ENCODE data around the gene SLC17A5. TPM values are rescaled to one million over a fixed set of nuclear protein-coding genes. Genes with fewer than 3 reads are reported as not detected.

SLC17A5 gene
- total and polyA plus RNA-seq, 5 donors from 2014 or later = 6.0 to 9.2 (median 7.4) TPM

GRCh38 chr6:73657201-73657600, 3.4 kb upstream of the SLC17A5 start:
- no peak overlapping the region for H3K27ac ChIP-seq (ENCODE audit: insufficient read depth, low read length, poor library complexity, severe bottlenecking)
- no peaks in the 10 kb centered on the region for H3K9me3 Mint-ChIP-seq
- H3K4me1 Mint-ChIP-seq = peaks cover 15 to 35% (median 24%) of the 10 kb centered on the region in 4 donors
- peaks cover 18% of the 10 kb centered on the region for H3K4me1 ChIP-seq (ENCODE audit: control insufficient read depth, insufficient read depth, low read length, poor library complexity, severe bottlenecking)
- DNase-seq (peak in 1 of 3 donors; percentile 58), ATAC-seq (ENCODE audit: low read depth in 2 of 2) (no peak)
- H3K9me3 ChIP-seq (ENCODE audit: control insufficient read depth in 2 of 2, low read length in 2 of 2) = no peaks in the 10 kb centered on the region
- H3K4me3 Mint-ChIP-seq = peak overlapping the region in 2 of 4 donors; percentile 56 to 58
- H3K27me3 ChIP-seq (ENCODE audit: control insufficient read depth, insufficient read depth, low read length) = no peaks in the 10 kb centered on the region
- no peaks in the 10 kb centered on the region for H3K27me3 Mint-ChIP-seq
- H3K27ac Mint-ChIP-seq = peak overlapping the region in 2 of 3 donors; percentile 2 to 12
- no peak overlapping the region for H3K4me3 ChIP-seq (ENCODE audit: low read depth, low read length)
- no peaks in the 10 kb centered on the region for H3K36me3 Mint-ChIP-seq
- H3K36me3 ChIP-seq (ENCODE audit: control insufficient read depth, insufficient read depth, low read length) = no peaks in the 10 kb centered on the region

GRCh38 chr6:73656531-73657145, 2.8 kb upstream of the SLC17A5 start:
- Mint-ChIP-seq H3K27me3 (no peaks in the 10 kb centered on the region), H3K4me3 (peak overlapping the region in 2 of 4 donors; percentile 56 to 58), H3K36me3 (no peaks in the 10 kb centered on the region), H3K27ac (peak overlapping the region in 2 of 3 donors; percentile 2 to 12), H3K4me1 (peaks cover 19 to 40% (median 28%) of the 10 kb centered on the region in 4 donors), H3K9me3 (no peaks in the 10 kb centered on the region)
- no peaks in the 10 kb centered on the region for H3K9me3 ChIP-seq (ENCODE audit: control insufficient read depth in 2 of 2, low read length in 2 of 2)
- H3K4me3 ChIP-seq (ENCODE audit: low read depth, low read length) = no peak overlapping the region
- no peaks in the 10 kb centered on the region for H3K36me3 ChIP-seq (ENCODE audit: control insufficient read depth, insufficient read depth, low read length)
- ATAC-seq (ENCODE audit: low read depth in 2 of 2) (no peak), DNase-seq (no peak)
- no peaks in the 10 kb centered on the region for H3K27me3 ChIP-seq (ENCODE audit: control insufficient read depth, insufficient read depth, low read length)
- peaks cover 20% of the 10 kb centered on the region for H3K4me1 ChIP-seq (ENCODE audit: control insufficient read depth, insufficient read depth, low read length, poor library complexity, severe bottlenecking)
- H3K27ac ChIP-seq (ENCODE audit: insufficient read depth, low read length, poor library complexity, severe bottlenecking) = no peak overlapping the region

GRCh38 chr6:73655341-73655917, 1.6 kb upstream of the SLC17A5 start:
- no peaks in the 10 kb centered on the region for H3K27me3 Mint-ChIP-seq
- H3K9me3 Mint-ChIP-seq = no peaks in the 10 kb centered on the region
- ATAC-seq (ENCODE audit: low read depth in 2 of 2) = no peak
- Histone ChIP-seq H3K9me3 (ENCODE audit: control insufficient read depth in 2 of 2, low read length in 2 of 2) (no peaks in the 10 kb centered on the region), H3K36me3 (ENCODE audit: control insufficient read depth, insufficient read depth, low read length) (no peaks in the 10 kb centered on the region), H3K4me1 (ENCODE audit: control insufficient read depth, insufficient read depth, low read length, poor library complexity, severe bottlenecking) (peaks cover 20% of the 10 kb centered on the region), H3K4me3 (ENCODE audit: low read depth, low read length) (peak overlapping the region; percentile 94), H3K27me3 (ENCODE audit: control insufficient read depth, insufficient read depth, low read length) (no peaks in the 10 kb centered on the region), H3K27ac (ENCODE audit: insufficient read depth, low read length, poor library complexity, severe bottlenecking) (no peak overlapping the region)
- no peaks in the 10 kb centered on the region for H3K36me3 Mint-ChIP-seq
- peaks cover 24 to 48% (median 32%) of the 10 kb centered on the region in 4 donors for H3K4me1 Mint-ChIP-seq
- no peak for DNase-seq
- peak overlapping the region; percentile 78 to 94 (median 91) for H3K27ac Mint-ChIP-seq
- peak overlapping the region; percentile 69 to 100 (median 86) for H3K4me3 Mint-ChIP-seq

GRCh38 chr6:73652637-73653570, 888 bp downstream of the SLC17A5 start:
- Histone ChIP-seq H3K4me1 (ENCODE audit: control insufficient read depth, insufficient read depth, low read length, poor library complexity, severe bottlenecking) (peaks cover 20% of the 10 kb centered on the region), H3K36me3 (ENCODE audit: control insufficient read depth, insufficient read depth, low read length) (peaks cover 10% of the 10 kb centered on the region), H3K27ac (ENCODE audit: insufficient read depth, low read length, poor library complexity, severe bottlenecking) (peak overlapping the region; percentile 97), H3K9me3 (ENCODE audit: control insufficient read depth in 2 of 2, low read length in 2 of 2) (no peaks in the 10 kb centered on the region), H3K27me3 (ENCODE audit: control insufficient read depth, insufficient read depth, low read length) (no peaks in the 10 kb centered on the region), H3K4me3 (ENCODE audit: low read depth, low read length) (peak overlapping the region; percentile 95)
- peak; percentile 64 to 65 for ATAC-seq (ENCODE audit: low read depth in 2 of 2)
- H3K36me3 Mint-ChIP-seq = peaks cover 5% of the 10 kb centered on the region
- peak overlapping the region; percentile 94 to 100 (median 98) for H3K4me3 Mint-ChIP-seq
- H3K9me3 Mint-ChIP-seq = no peaks in the 10 kb centered on the region
- no peaks in the 10 kb centered on the region for H3K27me3 Mint-ChIP-seq
- DNase-seq = peak; percentile 59 to 89 (median 77)
- peaks cover 28 to 48% (median 36%) of the 10 kb centered on the region in 4 donors for H3K4me1 Mint-ChIP-seq
- H3K27ac Mint-ChIP-seq = peak overlapping the region; percentile 85 to 99 (median 97)

- Mint-ChIP-seq H3K36me3 (peaks cover 12% of the 10 kb centered on the region), H3K9me3 (no peaks in the 10 kb centered on the region), H3K4me1 (peaks cover 36 to 56% (median 46%) of the 10 kb centered on the region in 4 donors), H3K27me3 (no peaks in the 10 kb centered on the region), H3K4me3 (no peak overlapping the region), H3K27ac (no peak overlapping the region)
- no peak for DNase-seq
- Histone ChIP-seq H3K36me3 (ENCODE audit: control insufficient read depth, insufficient read depth, low read length) (peaks cover 10% of the 10 kb centered on the region), H3K9me3 (ENCODE audit: control insufficient read depth in 2 of 2, low read length in 2 of 2) (no peaks in the 10 kb centered on the region), H3K4me3 (ENCODE audit: low read depth, low read length) (no peak overlapping the region), H3K27me3 (ENCODE audit: control insufficient read depth, insufficient read depth, low read length) (no peaks in the 10 kb centered on the region), H3K4me1 (ENCODE audit: control insufficient read depth, insufficient read depth, low read length, poor library complexity, severe bottlenecking) (peaks cover 20% of the 10 kb centered on the region), H3K27ac (ENCODE audit: insufficient read depth, low read length, poor library complexity, severe bottlenecking) (no peak overlapping the region)
- no peak for ATAC-seq (ENCODE audit: low read depth in 2 of 2)
Measured at GRCh38 chr6:73649783-73650182, 4.0 kb downstream of the SLC17A5 start.

GRCh38 chr6:73648166-73648565, 5.6 kb downstream of the SLC17A5 start:
- H3K9me3 Mint-ChIP-seq = no peaks in the 10 kb centered on the region
- H3K9me3 ChIP-seq (ENCODE audit: control insufficient read depth in 2 of 2, low read length in 2 of 2) = no peaks in the 10 kb centered on the region
- peaks cover 12% of the 10 kb centered on the region for H3K36me3 Mint-ChIP-seq
- peaks cover 33 to 45% (median 41%) of the 10 kb centered on the region in 4 donors for H3K4me1 Mint-ChIP-seq
- H3K4me3 Mint-ChIP-seq = peak overlapping the region in 1 of 4 donors; percentile 46
- no peak overlapping the region for H3K27ac ChIP-seq (ENCODE audit: insufficient read depth, low read length, poor library complexity, severe bottlenecking)
- DNase-seq (no peak), ATAC-seq (ENCODE audit: low read depth in 2 of 2) (no peak)
- H3K27me3 ChIP-seq (ENCODE audit: control insufficient read depth, insufficient read depth, low read length) = no peaks in the 10 kb centered on the region
- peaks cover 15% of the 10 kb centered on the region for H3K4me1 ChIP-seq (ENCODE audit: control insufficient read depth, insufficient read depth, low read length, poor library complexity, severe bottlenecking)
- H3K36me3 ChIP-seq (ENCODE audit: control insufficient read depth, insufficient read depth, low read length) = peaks cover 14% of the 10 kb centered on the region
- no peaks in the 10 kb centered on the region for H3K27me3 Mint-ChIP-seq
- H3K4me3 ChIP-seq (ENCODE audit: low read depth, low read length) = no peak overlapping the region
- H3K27ac Mint-ChIP-seq = no peak overlapping the region

- Histone ChIP-seq H3K27me3 (ENCODE audit: control insufficient read depth, insufficient read depth, low read length) (no peaks in the 10 kb centered on the region), H3K4me3 (ENCODE audit: low read depth, low read length) (peak overlapping the region; percentile 61), H3K36me3 (ENCODE audit: control insufficient read depth, insufficient read depth, low read length) (peaks cover 22% of the 10 kb centered on the region), H3K4me1 (ENCODE audit: control insufficient read depth, insufficient read depth, low read length, poor library complexity, severe bottlenecking) (peaks cover 4% of the 10 kb centered on the region), H3K27ac (ENCODE audit: insufficient read depth, low read length, poor library complexity, severe bottlenecking) (no peak overlapping the region), H3K9me3 (ENCODE audit: control insufficient read depth in 2 of 2, low read length in 2 of 2) (no peaks in the 10 kb centered on the region)
- Mint-ChIP-seq H3K36me3 (peaks cover 30% of the 10 kb centered on the region), H3K27me3 (no peaks in the 10 kb centered on the region), H3K9me3 (no peaks in the 10 kb centered on the region), H3K27ac (peak overlapping the region in 2 of 3 donors; percentile 72 to 87), H3K4me3 (peak overlapping the region; percentile 81 to 94 (median 88)), H3K4me1 (peaks cover 19 to 32% (median 23%) of the 10 kb centered on the region in 4 donors)
- DNase-seq (no peak), ATAC-seq (ENCODE audit: low read depth in 2 of 2) (peak in 1 of 2 donors; percentile 34)
Measured at GRCh38 chr6:73644941-73645591, 8.7 kb downstream of the SLC17A5 start.

Measured in CD4-positive, CD25-positive, alpha-beta regulatory T cell (primary cell).